ENCODE results near the gene PTPRG. TPM values are rescaled to one million over a fixed set of nuclear protein-coding genes. Genes with fewer than 3 reads are reported as not detected.

PTPRG gene
- total RNA-seq, 2 experiments from 2014 or later: 0.03 to 0.05 TPM

- Histone ChIP-seq H3K4me3 (ENCODE audit: low read length) (no peak overlapping the region), H3K36me3 (ENCODE audit: insufficient read depth, low read length) (no peaks in the 10 kb centered on the region), H3K27ac (ENCODE audit: low read depth in 1 of 2, low read length in 2 of 2) (no peak overlapping the region), H3K4me1 (ENCODE audit: insufficient read depth, low read length) (no peaks in the 10 kb centered on the region), H3K27me3 (ENCODE audit: control insufficient read depth in 1 of 2, insufficient read depth in 2 of 2, low read length in 2 of 2) (no peaks in the 10 kb centered on the region), H3K9me3 (ENCODE audit: control insufficient read depth in 1 of 2, insufficient read depth in 1 of 2, low read length in 2 of 2) (peaks cover 0 to 7% of the 10 kb centered on the region in 2 experiments)
- ATAC-seq (ENCODE audit: poor library complexity) (no peak), DNase-seq (no peak)
- CTCF ChIA-PET: no interaction called here
- Mint-ChIP-seq H3K4me3 (no peak overlapping the region), H3K36me3 (ENCODE audit: low read depth) (no peaks in the 10 kb centered on the region), H3K27ac (no peak overlapping the region), H3K9me3 (no peaks in the 10 kb centered on the region), H3K4me1 (ENCODE audit: low read depth) (no peaks in the 10 kb centered on the region), H3K27me3 (no peaks in the 10 kb centered on the region)
- intact Hi-C loops (cut with DNase I, micrococcal nuclease): no loop called here
- POLR2A ChIA-PET: no interaction called here
- TF ChIP-seq, protein P1, sequence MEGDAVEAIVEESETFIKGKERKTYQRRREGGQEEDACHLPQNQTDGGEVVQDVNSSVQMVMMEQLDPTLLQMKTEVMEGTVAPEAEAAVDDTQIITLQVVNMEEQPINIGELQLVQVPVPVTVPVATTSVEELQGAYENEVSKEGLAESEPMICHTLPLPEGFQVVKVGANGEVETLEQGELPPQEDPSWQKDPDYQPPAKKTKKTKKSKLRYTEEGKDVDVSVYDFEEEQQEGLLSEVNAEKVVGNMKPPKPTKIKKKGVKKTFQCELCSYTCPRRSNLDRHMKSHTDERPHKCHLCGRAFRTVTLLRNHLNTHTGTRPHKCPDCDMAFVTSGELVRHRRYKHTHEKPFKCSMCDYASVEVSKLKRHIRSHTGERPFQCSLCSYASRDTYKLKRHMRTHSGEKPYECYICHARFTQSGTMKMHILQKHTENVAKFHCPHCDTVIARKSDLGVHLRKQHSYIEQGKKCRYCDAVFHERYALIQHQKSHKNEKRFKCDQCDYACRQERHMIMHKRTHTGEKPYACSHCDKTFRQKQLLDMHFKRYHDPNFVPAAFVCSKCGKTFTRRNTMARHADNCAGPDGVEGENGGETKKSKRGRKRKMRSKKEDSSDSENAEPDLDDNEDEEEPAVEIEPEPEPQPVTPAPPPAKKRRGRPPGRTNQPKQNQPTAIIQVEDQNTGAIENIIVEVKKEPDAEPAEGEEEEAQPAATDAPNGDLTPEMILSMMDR (IDR thresholded peaks at IDR 0.05): no peak
Measured at GRCh38 chr3:61742006-61742405, 180.6 kb downstream of the PTPRG start.

- Histone ChIP-seq H3K4me1 (ENCODE audit: insufficient read depth, low read length) (no peaks in the 10 kb centered on the region), H3K36me3 (ENCODE audit: insufficient read depth, low read length) (no peaks in the 10 kb centered on the region), H3K27me3 (ENCODE audit: control insufficient read depth in 1 of 2, insufficient read depth in 2 of 2, low read length in 2 of 2) (no peaks in the 10 kb centered on the region), H3K9me3 (ENCODE audit: control insufficient read depth in 1 of 2, insufficient read depth in 1 of 2, low read length in 2 of 2) (peaks cover 0 to 3% of the 10 kb centered on the region in 2 experiments), H3K4me3 (ENCODE audit: low read length) (no peak overlapping the region), H3K27ac (ENCODE audit: low read depth in 1 of 2, low read length in 2 of 2) (no peak overlapping the region)
- no peak overlapping the region for H3K27ac Mint-ChIP-seq
- TF ChIP-seq, protein P1 (IDR thresholded peaks at IDR 0.05): no peak
- no peaks in the 10 kb centered on the region for H3K9me3 Mint-ChIP-seq
- H3K4me1 Mint-ChIP-seq (ENCODE audit: low read depth): no peaks in the 10 kb centered on the region
- ChIA-PET POLR2A (no interaction called here), CTCF (no interaction called here)
- intact Hi-C loops (cut with DNase I, micrococcal nuclease): no loop called here
- ATAC-seq (ENCODE audit: poor library complexity) (no peak), DNase-seq (no peak)
- no peaks in the 10 kb centered on the region for H3K36me3 Mint-ChIP-seq (ENCODE audit: low read depth)
- no peak overlapping the region for H3K4me3 Mint-ChIP-seq
- no peaks in the 10 kb centered on the region for H3K27me3 Mint-ChIP-seq
Measured at GRCh38 chr3:61743067-61743466, 181.7 kb downstream of the PTPRG start.

- H3K27me3 ChIP-seq (ENCODE audit: control insufficient read depth in 1 of 2, insufficient read depth in 2 of 2, low read length in 2 of 2): no peaks in the 10 kb centered on the region
- Mint-ChIP-seq H3K36me3 (ENCODE audit: low read depth) (no peaks in the 10 kb centered on the region), H3K27ac (no peak overlapping the region), H3K4me3 (no peak overlapping the region), H3K9me3 (no peaks in the 10 kb centered on the region), H3K27me3 (no peaks in the 10 kb centered on the region), H3K4me1 (ENCODE audit: low read depth) (no peaks in the 10 kb centered on the region)
- H3K4me1 ChIP-seq (ENCODE audit: insufficient read depth, low read length): no peaks in the 10 kb centered on the region
- H3K27ac ChIP-seq (ENCODE audit: low read depth in 1 of 2, low read length in 2 of 2): no peak overlapping the region
- CTCF ChIA-PET: no interaction called here
- POLR2A ChIA-PET: no interaction called here
- DNase-seq (no peak), ATAC-seq (ENCODE audit: poor library complexity) (no peak)
- no peaks in the 10 kb centered on the region for H3K36me3 ChIP-seq (ENCODE audit: insufficient read depth, low read length)
- no peak overlapping the region for H3K4me3 ChIP-seq (ENCODE audit: low read length)
- intact Hi-C loops (cut with DNase I, micrococcal nuclease): no loop called here
- TF ChIP-seq, protein P1 (IDR thresholded peaks at IDR 0.05): no peak
- peaks cover 0 to 5% of the 10 kb centered on the region in 2 experiments for H3K9me3 ChIP-seq (ENCODE audit: control insufficient read depth in 1 of 2, insufficient read depth in 1 of 2, low read length in 2 of 2)
Measured at GRCh38 chr3:61743686-61744242, 182.4 kb downstream of the PTPRG start.

Data from CD4-positive, alpha-beta T cell (primary cell).